H1 (cell line): ENCODE measurements around the gene TRMT61A. TPM values are rescaled to one million over a fixed set of nuclear protein-coding genes. Genes with fewer than 3 reads are reported as not detected.
A peak's percentile ranks its signal among the peaks of the same experiment; 100 is the strongest.

Experiments used
- CTCF ChIA-PET: fragments of 300-600 bp; sonication (Branson Sonifier 250); formaldehyde crosslinking; loops from one replicate; lab custom pipeline; 2021; ENCODE audit not compliant: partially characterized antibody; lab: Charles Lee
- POLR2A ChIA-PET: fragments of 300-600 bp; sonication (Branson Sonifier 250); formaldehyde crosslinking; loops from one replicate; lab custom pipeline; 2021; ENCODE audit warnings: inconsistent platforms; ENCODE audit not compliant: partially characterized antibody; lab: Charles Lee
- DNase-seq, 2 experiments: peaks; one replicate each; pipeline versions ENCODE4 v3.0.0 to v3.0.0-alpha.2; 2010 to 2022; ENCODE audit warnings: low spot score in 2 of 2, low read depth in 1 of 2, mixed read lengths in 1 of 2
- FAIRE-seq: peaks from 2 replicates; lab custom pipeline; 2011; peaks lifted over from hg19 to GRCh38; lab: Jason Lieb, UNC
- H2AFZ ChIP-seq: 2 replicates; pipeline ENCODE4 v1.8.1; 2012; ENCODE audit warnings: low read length, inconsistent platforms
- H2AK5ac ChIP-seq: 2 replicates; pipeline ENCODE4 v1.6.1; 2013; ENCODE audit warnings: low read depth, low read length
- H2BK120ac ChIP-seq: replicated peaks from 2 replicates; pipeline ENCODE3; 2013; ENCODE audit warnings: low read depth, low read length, inconsistent platforms
- H2BK12ac ChIP-seq: 2 replicates; pipeline ENCODE4 v1.6.1; 2013; ENCODE audit warnings: low read depth, low read length
- H2BK15ac ChIP-seq: 2 replicates; pipeline ENCODE4 v1.6.1; 2013; ENCODE audit warnings: low read length
- H2BK20ac ChIP-seq: 2 replicates; pipeline ENCODE4 v1.6.1; 2013; ENCODE audit warnings: low read length
- H2BK5ac ChIP-seq: 2 replicates; pipeline ENCODE4 v1.6.1; 2013; ENCODE audit warnings: low read depth, low read length
- H3K14ac ChIP-seq: 2 replicates; pipeline ENCODE4 v1.6.1; 2013; ENCODE audit warnings: inconsistent platforms; ENCODE audit not compliant: insufficient read length
- H3K18ac ChIP-seq: 2 replicates; pipeline ENCODE4 v1.6.1; 2013; ENCODE audit warnings: low read length; ENCODE audit errors: extremely low read depth
- H3K23ac ChIP-seq: 2 replicates; pipeline ENCODE4 v1.6.1; 2013; ENCODE audit warnings: inconsistent platforms; ENCODE audit not compliant: insufficient read length
- H3K23me2 ChIP-seq: 2 replicates; pipeline ENCODE4 v1.6.1; 2013; ENCODE audit warnings: low read depth, low read length
- H3K27ac ChIP-seq: 2 replicates; pipeline ENCODE4 v1.6.1; 2011; ENCODE audit warnings: low read depth, low read length, inconsistent platforms
- H3K27me3 ChIP-seq, 4 experiments: replicated peaks in 1 of 4; 1 replicate in 1 of 4; 2 replicates in 3 of 4; pipeline versions ENCODE4 v1.6.1 to v1.8.1; 2011 to 2013; ENCODE audit warnings: low read length in 3 of 4, mild to moderate bottlenecking in 3 of 4, inconsistent platforms in 2 of 4, mixed read lengths in 2 of 4, moderate library complexity in 1 of 4; ENCODE audit not compliant: control insufficient read depth in 3 of 4, insufficient read depth in 3 of 4; ENCODE audit errors: extremely low read depth in 1 of 4
- H3K36me3 ChIP-seq, 4 experiments: 2 replicates each; pipeline versions ENCODE4 v1.6.1 to v1.8.1; 2011 to 2013; ENCODE audit warnings: mild to moderate bottlenecking in 4 of 4, low read length in 3 of 4, moderate library complexity in 2 of 4, control low read depth in 1 of 4, inconsistent platforms in 1 of 4; ENCODE audit not compliant: insufficient read depth in 4 of 4, control insufficient read depth in 2 of 4
- H3K4ac ChIP-seq: replicated peaks from 2 replicates; pipeline ENCODE3; 2013; ENCODE audit warnings: low read length, low read depth, mixed read lengths, inconsistent platforms; ENCODE audit not compliant: insufficient read length
- H3K4me1 ChIP-seq, 4 experiments: replicated peaks in 1 of 4; 1 replicate in 1 of 4; 2 replicates in 3 of 4; pipeline versions ENCODE4 v1.6.1 to v1.8.1; 2011 to 2013; ENCODE audit warnings: low read length in 3 of 4, inconsistent platforms in 2 of 4, mixed read lengths in 1 of 4; ENCODE audit not compliant: insufficient read depth in 4 of 4, control insufficient read depth in 3 of 4
- H3K4me2 ChIP-seq, 2 experiments: 2 replicates each; pipeline versions ENCODE4 v1.6.1 to v1.8.1; 2011 to 2013; ENCODE audit warnings: low read depth in 2 of 2, low read length in 2 of 2, control low read depth in 1 of 2, inconsistent platforms in 1 of 2, mild to moderate bottlenecking in 1 of 2; ENCODE audit not compliant: insufficient read depth in 1 of 2
- H3K4me3 ChIP-seq, 4 experiments: fragments of 200-600, 300-600 bp in 1 of 4; sonication (generic), shearing (Covaris generic), sonication (Bioruptor Twin) in 1 of 4; 2 replicates each; pipeline versions ENCODE4 v1.5.1 to v1.8.1; 2011 to 2016; ENCODE audit warnings: low read length in 4 of 4, low read depth in 3 of 4, control low read depth in 2 of 4, inconsistent platforms in 2 of 4, mild to moderate bottlenecking in 2 of 4, mixed read lengths in 1 of 4, moderate library complexity in 1 of 4; ENCODE audit not compliant: insufficient read depth in 2 of 4; ENCODE audit errors: extremely low read depth in 1 of 4
- H3K56ac ChIP-seq: replicated peaks from 2 replicates; pipeline ENCODE3; 2013; ENCODE audit warnings: low read depth, mild to moderate bottlenecking, mixed read lengths, low read length, inconsistent platforms; ENCODE audit not compliant: insufficient read length
- H3K79me1 ChIP-seq: 2 replicates; pipeline ENCODE4 v1.6.1; 2013; ENCODE audit warnings: low read depth, low read length, control low read depth
- H3K79me2 ChIP-seq, 2 experiments: 2 replicates each; pipeline versions ENCODE4 v1.6.1 to v1.8.1; 2012 to 2013; ENCODE audit warnings: low read length in 2 of 2, mild to moderate bottlenecking in 2 of 2, inconsistent platforms in 1 of 2; ENCODE audit not compliant: insufficient read depth in 2 of 2, control insufficient read depth in 1 of 2
- H3K9ac ChIP-seq, 4 experiments: replicated peaks in 1 of 4; 1 replicate in 1 of 4; 2 replicates in 3 of 4; pipeline versions ENCODE4 v1.6.1 to v1.8.1; 2011 to 2013; ENCODE audit warnings: low read depth in 3 of 4, low read length in 3 of 4, control low read depth in 2 of 4, mild to moderate bottlenecking in 2 of 4, moderate library complexity in 2 of 4, inconsistent platforms in 1 of 4; ENCODE audit errors: extremely low read depth in 1 of 4
- H3K9me3 ChIP-seq, 2 experiments: 2 replicates each; pipeline versions ENCODE4 v1.6.1 to v1.8.1; 2012 to 2013; ENCODE audit warnings: mild to moderate bottlenecking in 2 of 2, moderate library complexity in 2 of 2, control low read depth in 1 of 2, inconsistent platforms in 1 of 2, low read depth in 1 of 2, low read length in 1 of 2, mixed read lengths in 1 of 2; ENCODE audit not compliant: insufficient read depth in 2 of 2
- H4K20me1 ChIP-seq, 2 experiments: replicated peaks in 1 of 2; 2 replicates each; pipeline versions ENCODE3 to v1.8.1; 2011 to 2013; ENCODE audit warnings: inconsistent platforms in 2 of 2, low read length in 2 of 2, mild to moderate bottlenecking in 1 of 2; ENCODE audit not compliant: insufficient read depth in 2 of 2, control insufficient read depth in 1 of 2
- H4K5ac ChIP-seq: 2 replicates; pipeline ENCODE4 v1.6.1; 2013; ENCODE audit warnings: low read length, low read depth, mixed read lengths, inconsistent platforms; ENCODE audit not compliant: insufficient read length
- H4K8ac ChIP-seq: 2 replicates; pipeline ENCODE4 v1.8.0; 2013; ENCODE audit warnings: mild to moderate bottlenecking, moderate library complexity, low read length, inconsistent platforms; ENCODE audit not compliant: insufficient read depth; ENCODE audit errors: extremely low read depth
- H4K91ac ChIP-seq: replicated peaks from 2 replicates; pipeline ENCODE3; 2013; ENCODE audit warnings: low read length, mixed read lengths, inconsistent platforms; ENCODE audit not compliant: insufficient read length
- BACH1 ChIP-seq: IDR thresholded peaks from 2 replicates; pipeline ENCODE4 v1.6.1; 2012; ENCODE audit warnings: low read length, improper control_type of control experiment
- BCL11A ChIP-seq, 2 experiments: IDR thresholded peaks; one replicate each; pipeline ENCODE4 v1.6.1; 2011; ENCODE audit warnings: low read depth in 2 of 2, low read length in 2 of 2, mild to moderate bottlenecking in 2 of 2
- CBX5 ChIP-seq: fragments of 300-800, 300-1000 bp; sonication (generic); IDR thresholded peaks from 2 replicates; pipeline ENCODE4 v1.7.1; 2016; ENCODE audit warnings: antibody characterized with exemption, low read length, low read depth
- CHD1 ChIP-seq: IDR thresholded peaks from 2 replicates; pipeline ENCODE4 v1.6.1; 2012; ENCODE audit warnings: low read depth, low read length, improper control_type of control experiment
- KDM1A ChIP-seq: fragments of 200-600, 300-600 bp; sonication (generic); IDR thresholded peaks from 2 replicates; pipeline ENCODE4 v1.7.1; 2016; ENCODE audit warnings: mild to moderate bottlenecking, low read length, borderline replicate concordance
- KDM4A ChIP-seq: IDR thresholded peaks from one replicate; pipeline ENCODE4 v1.7.1; 2012; ENCODE audit warnings: low read depth, mild to moderate bottlenecking, moderate library complexity, low read length, inconsistent platforms; ENCODE audit not compliant: severe bottlenecking
- POLR2A ChIP-seq, 2 experiments: IDR thresholded peaks; 1 replicate in 1 of 2; 2 replicates in 1 of 2; pipeline ENCODE4 v1.6.1; 2011; ENCODE audit warnings: low read depth in 2 of 2, low read length in 2 of 2, mild to moderate bottlenecking in 2 of 2; ENCODE audit errors: control extremely low read depth in 1 of 2
- RAD21 ChIP-seq, 2 experiments: IDR thresholded peaks in 1 of 2; conservative IDR thresholded peaks in 1 of 2; 2 replicates each; pipeline ENCODE4 v1.6.1; 2011; ENCODE audit warnings: low read depth in 2 of 2, low read length in 2 of 2, improper control_type of control experiment in 1 of 2, inconsistent platforms in 1 of 2, mild to moderate bottlenecking in 1 of 2, moderate library complexity in 1 of 2
- RXRA ChIP-seq: IDR thresholded peaks from 2 replicates; pipeline ENCODE4 v1.6.1; 2011; ENCODE audit warnings: low read depth, mild to moderate bottlenecking, low read length, moderate library complexity; ENCODE audit not compliant: insufficient read depth
- SIX5 ChIP-seq: IDR thresholded peaks from 2 replicates; pipeline ENCODE4 v1.6.1; 2011; ENCODE audit warnings: mild to moderate bottlenecking, low read depth, low read length
- TCF12 ChIP-seq: IDR thresholded peaks from 2 replicates; pipeline ENCODE4 v1.6.1; 2011; ENCODE audit warnings: low read depth, mild to moderate bottlenecking, low read length
- WGBS, 2 experiments: shearing (Covaris generic) in 1 of 2; methylation state at CpG; one replicate each; pipeline versions ENCODE4 v1.1.6 to v1.1.7; 2013 to 2015; ENCODE audit warnings: low lambda C conversion rate in 2 of 2, mixed read lengths in 2 of 2, inconsistent platforms in 1 of 2, low coverage in 1 of 2, missing lambda C conversion rate in 1 of 2; ENCODE audit not compliant: insufficient replicate concordance in 2 of 2, insufficient coverage in 1 of 2, insufficient read length in 1 of 2; ENCODE audit errors: extremely low coverage in 1 of 2, missing lambda C conversion rate in 1 of 2; 5-methylcytosine and 5-hydroxymethylcytosine counted together
- polyA plus RNA-seq, 7 experiments: library from polyadenylated mRNA; depleted of rRNA in 3 of 7; stranded (reverse) in 5 of 7; unstranded in 2 of 7; fragments of >200 nt in 5 of 7; fragments of 200-250 nt in 2 of 7; gene quantifications; 1 replicate in 5 of 7; 2 replicates in 1 of 7; 4 replicates in 1 of 7; pipeline versions ENCODE4 v1.2.1 to v1.2.3, GENCODE V29; 2011 to 2013; ENCODE audit warnings: missing spikeins in 2 of 7, mixed read lengths in 2 of 7
- total RNA-seq: library from RNA; stranded (reverse); fragmentation: NEBNext Ultra II Directional; extraction: Animal tissue kit (Norgen Biotek cat#: 25700); gene quantifications from 2 replicates; pipeline ENCODE4 v1.2.1, GENCODE V29; 2021
- TF ChIP-seq, protein P1 (sequence below): IDR thresholded peaks from 2 replicates; pipeline ENCODE4 v1.6.1; 2011; ENCODE audit warnings: low read depth, mild to moderate bottlenecking, low read length; ENCODE audit not compliant: insufficient read depth

The TRMT61A gene
- total and polyA plus RNA-seq, 2 of the 8 experiments (the other 6 are each of a cell fraction or from before 2014, with no cell fraction given), result 15.8 to 19.0 TPM

- Histone ChIP-seq H3K79me2 (peaks cover 5 to 23% of the 10 kb centered on the region in 2 experiments; a peak in 3 of 4 replicates), H3K4ac (no peak overlapping the region), H4K5ac (no peak overlapping the region), H4K91ac (no peak overlapping the region), H2BK20ac (no peak overlapping the region), H2AK5ac (peak overlapping the region; percentile 53; the same call in 1 of the 2 replicates), H2BK15ac (no peak overlapping the region), H3K4me1 (peaks cover 0 to 16% (median 14%) of the 10 kb centered on the region in 4 experiments; a peak in 6 of 7 replicates), H3K56ac (no peak overlapping the region), H3K23me2 (peaks cover 16% of the 10 kb centered on the region; the same call in 1 of the 2 replicates), H3K23ac (no peak overlapping the region), H3K27ac (no peak overlapping the region), H2BK12ac (0 out of 2 replicates have a peak overlapping the region, but pooled peaks have one; percentile 27), H3K36me3 (no peaks in the 10 kb centered on the region; a peak in 1 of 8 replicates), H3K79me1 (peaks cover 18% of the 10 kb centered on the region), H3K4me3 (no peak overlapping the region), H2AFZ (no peak overlapping the region), H3K9me3 (no peaks in the 10 kb centered on the region), H3K4me2 (no peak overlapping the region), H3K18ac (no peak overlapping the region), H3K27me3 (peaks cover 3 to 23% (median 13%) of the 10 kb centered on the region in 4 experiments), H2BK5ac (no peak overlapping the region), H2BK120ac (no peak overlapping the region), H3K9ac (no peak overlapping the region), H3K14ac (no peak overlapping the region), H4K8ac (peak overlapping the region; percentile 35; the same call in 1 of the 2 replicates), H4K20me1 (peaks cover 5 to 20% of the 10 kb centered on the region in 2 experiments)
- CTCF ChIA-PET, result interaction anchor here (12.5 to 28.8 kb wide), 2 partner anchors 17 to 20 kb away, joined by 230 to 921 read pairs; partner anchors contain the start of gene CKB
- POLR2A ChIA-PET, result interaction anchor here (9.6 to 29.8 kb wide), 2 partner anchors 8 to 14 kb away, joined by 140 to 844 read pairs; partner anchors contain the start of gene CKB
- DNase-seq, result no peak
- 81% methylated on average over 8 of the region's 8 CpGs; no CpG with 5 or more reads in 1 of the 2 experiments for WGBS, 2 experiments
- FAIRE-seq, result no peak
- TF ChIP-seq BCL11A (IDR thresholded peaks at IDR 0.05; ENCODE audit: low read depth in 2 of 2, low read length in 2 of 2) (no peak), BACH1 (no peak), KDM1A (no peak), RAD21 (IDR thresholded peaks at IDR 0.05 in 1 of 2, conservative IDR thresholded peaks at IDR 0.05 in 1 of 2; ENCODE audit: low read depth in 2 of 2, low read length in 2 of 2) (no peak), KDM4A (no peak), RXRA (no peak), CHD1 (no peak), CBX5 (no peak), POLR2A (IDR thresholded peaks at IDR 0.05; ENCODE audit: control extremely low read depth in 1 of 2, low read depth in 2 of 2, low read length in 2 of 2) (no peak), TCF12 (no peak), SIX5 (no peak)
- TF ChIP-seq, protein P1, sequence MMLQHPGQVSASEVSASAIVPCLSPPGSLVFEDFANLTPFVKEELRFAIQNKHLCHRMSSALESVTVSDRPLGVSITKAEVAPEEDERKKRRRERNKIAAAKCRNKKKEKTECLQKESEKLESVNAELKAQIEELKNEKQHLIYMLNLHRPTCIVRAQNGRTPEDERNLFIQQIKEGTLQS, result no peak
Measured at GRCh38 chr14:103526247-103526913, 2.6 kb upstream of the TRMT61A start.
